ENCODE measurements around the gene ID2. TPM values are rescaled to one million over a fixed set of nuclear protein-coding genes. Genes with fewer than 3 reads are reported as not detected.

ID2 gene
- total and polyA plus RNA-seq, 2 of the 13 experiments (the other 11 are each of a cell fraction or from before 2014, with no cell fraction given) = 214 to 719 TPM

GRCh38 chr2:8684878-8685696 is 3.2 kb downstream of the ID2 start (continued):
- TF ChIP-seq GMEB2 (CRISPR knock-in tag; IDR thresholded peaks at IDR 0.05; ENCODE audit: low read depth) = no peak
- TF ChIP-seq ZNF282 (IDR thresholded peaks at IDR 0.05; ENCODE audit: partially characterized antibody) = no peak
- TF ChIP-seq HOXA5 (CRISPR knock-in tag; IDR thresholded peaks at IDR 0.05) = peak; percentile 59
- 0 out of 2 replicates have a peak, but pooled peaks have one; percentile 34 for TF ChIP-seq ZSCAN29 (CRISPR knock-in tag; conservative IDR thresholded peaks at IDR 0.05)
- peak; percentile 54; the same call in 1 of the 2 replicates for TF ChIP-seq ZNF367 (CRISPR knock-in tag; IDR thresholded peaks at IDR 0.05; ENCODE audit: borderline replicate concordance)
- no peak for TF ChIP-seq THAP8 (CRISPR knock-in tag; IDR thresholded peaks at IDR 0.05; ENCODE audit: borderline replicate concordance)
- TF ChIP-seq ELF3 (CRISPR knock-in tag; IDR thresholded peaks at IDR 0.05) = 0 out of 2 replicates have a peak, but pooled peaks have one; percentile 6
- peak in 1 of 2 experiments; percentile 55; a peak in 3 of 4 replicates for TF ChIP-seq HMGXB4 (CRISPR knock-in tag; IDR thresholded peaks at IDR 0.05; ENCODE audit: borderline replicate concordance in 1 of 2, low read depth in 1 of 2)
- TF ChIP-seq YEATS4 (CRISPR knock-in tag; IDR thresholded peaks at IDR 0.05; ENCODE audit: borderline replicate concordance) = peak; percentile 71
- peak; percentile 63; the same call in 1 of the 2 replicates for TF ChIP-seq AHDC1 (CRISPR knock-in tag; IDR thresholded peaks at IDR 0.05; ENCODE audit: borderline replicate concordance)
- peak; percentile 88 for TF ChIP-seq ZNF563 (CRISPR knock-in tag; IDR thresholded peaks at IDR 0.05)
- TF ChIP-seq ZSCAN31 (CRISPR knock-in tag; IDR thresholded peaks at IDR 0.05; ENCODE audit: low read depth) = peak; percentile 71
- TF ChIP-seq GPN1 (CRISPR knock-in tag; IDR thresholded peaks at IDR 0.05; ENCODE audit: borderline replicate concordance) = no peak
- peak; percentile 49 for TF ChIP-seq TGIF2 (CRISPR knock-in tag; IDR thresholded peaks at IDR 0.05)
- TF ChIP-seq THAP11 (CRISPR knock-in tag; IDR thresholded peaks at IDR 0.05) = no peak
- peak; percentile 67; the same call in 1 of the 2 replicates for TF ChIP-seq ZNF761 (CRISPR knock-in tag; conservative IDR thresholded peaks at IDR 0.05)
- TF ChIP-seq SRF (IDR thresholded peaks at IDR 0.05; ENCODE audit: low read depth, low read length) = no peak
- peak; percentile 26; the same call in 1 of the 2 replicates for TF ChIP-seq ZNF891 (CRISPR knock-in tag; IDR thresholded peaks at IDR 0.05)

All from HepG2 (cell line).